OCI-LY1 (cell line): ENCODE data around the gene WNT7B.

Experiments
- H2AFZ ChIP-seq: fragments of 200-600 bp; sonication (generic), shearing (Covaris generic); 2 replicates; pipeline ENCODE4 v1.6.0; 2014; ENCODE audit warnings: antibody characterized with exemption, mild to moderate bottlenecking, low read length
- H3F3A ChIP-seq: fragments of 200-600 bp; sonication (generic), shearing (Covaris generic); 2 replicates; pipeline ENCODE4 v1.6.0; 2014; ENCODE audit warnings: mild to moderate bottlenecking, antibody characterized with exemption, low read length, moderate library complexity; ENCODE audit not compliant: insufficient read depth
- H3K27ac ChIP-seq: fragments of 200-600 bp; sonication (generic); 2 replicates; pipeline ENCODE4 v1.5.1; 2014; ENCODE audit warnings: low read length, mixed run types, mild to moderate bottlenecking, low read depth; ENCODE audit not compliant: poor library complexity, severe bottlenecking
- H3K27me3 ChIP-seq: fragments of 200-600 bp; sonication (generic); 2 replicates; pipeline ENCODE4 v1.6.0; 2014; ENCODE audit warnings: antibody characterized with exemption, mild to moderate bottlenecking, low read length, moderate library complexity; ENCODE audit not compliant: insufficient read depth
- H3K36me3 ChIP-seq: fragments of 200-600 bp; sonication (generic); 2 replicates; pipeline ENCODE4 v1.6.1; 2014; ENCODE audit warnings: mild to moderate bottlenecking, antibody characterized with exemption, low read length, moderate library complexity, mixed read lengths; ENCODE audit not compliant: insufficient read depth
- H3K4me1 ChIP-seq: fragments of 200-600 bp; sonication (generic); 2 replicates; pipeline ENCODE4 v1.5.1; 2014; ENCODE audit warnings: mild to moderate bottlenecking, low read length, moderate library complexity; ENCODE audit not compliant: insufficient read depth, severe bottlenecking
- H3K4me2 ChIP-seq: fragments of 200-600 bp; sonication (generic), shearing (Covaris generic); 2 replicates; pipeline ENCODE4 v1.6.1; 2014; ENCODE audit warnings: low read length
- H3K4me3 ChIP-seq: fragments of 200-600 bp; sonication (generic); 2 replicates; pipeline ENCODE4 v1.5.1; 2014; ENCODE audit warnings: low read length, low read depth, mild to moderate bottlenecking, mixed read lengths; ENCODE audit not compliant: poor library complexity, severe bottlenecking
- H3K79me2 ChIP-seq: fragments of 200-600 bp; shearing (Covaris generic); 2 replicates; pipeline ENCODE4 v1.6.1; 2016; ENCODE audit warnings: mixed run types, low read length, mixed read lengths; ENCODE audit not compliant: insufficient read depth
- H3K9ac ChIP-seq: fragments of 200-600 bp; sonication (generic), shearing (Covaris generic); 2 replicates; pipeline ENCODE4 v1.6.1; 2014; ENCODE audit warnings: mild to moderate bottlenecking, low read length, mixed read lengths
- H3K9me2 ChIP-seq: fragments of 200-600 bp; sonication (generic), shearing (Covaris generic); 2 replicates; pipeline ENCODE4 v1.6.1; 2014; ENCODE audit warnings: low read depth, mild to moderate bottlenecking, low read length, mixed read lengths
- H3K9me3 ChIP-seq: fragments of 200-600 bp; shearing (Covaris generic); 2 replicates; pipeline ENCODE4 v1.6.1; 2014; ENCODE audit warnings: low read length, mixed read lengths
- H4K20me1 ChIP-seq: fragments of 200-600 bp; sonication (generic), shearing (Covaris generic); 2 replicates; pipeline ENCODE4 v1.6.0; 2016; ENCODE audit warnings: mild to moderate bottlenecking, low read length; ENCODE audit not compliant: insufficient read depth
- EZH2 ChIP-seq: fragments of 200-600 bp; sonication (generic), shearing (Covaris generic); IDR thresholded peaks from 2 replicates; pipeline ENCODE4 v1.8.0; 2017; ENCODE audit warnings: borderline replicate concordance, mixed run types, mild to moderate bottlenecking, antibody characterized with exemption, low read length, moderate library complexity, mixed read lengths
- TF ChIP-seq, protein P1 (sequence below): fragments of 200-600 bp; sonication (generic), shearing (Covaris generic); IDR thresholded peaks from 2 replicates; pipeline ENCODE4 v1.5.1; 2017; ENCODE audit warnings: mild to moderate bottlenecking, antibody characterized with exemption, low read length, moderate library complexity, mixed read lengths

Gene WNT7B

DNA sequence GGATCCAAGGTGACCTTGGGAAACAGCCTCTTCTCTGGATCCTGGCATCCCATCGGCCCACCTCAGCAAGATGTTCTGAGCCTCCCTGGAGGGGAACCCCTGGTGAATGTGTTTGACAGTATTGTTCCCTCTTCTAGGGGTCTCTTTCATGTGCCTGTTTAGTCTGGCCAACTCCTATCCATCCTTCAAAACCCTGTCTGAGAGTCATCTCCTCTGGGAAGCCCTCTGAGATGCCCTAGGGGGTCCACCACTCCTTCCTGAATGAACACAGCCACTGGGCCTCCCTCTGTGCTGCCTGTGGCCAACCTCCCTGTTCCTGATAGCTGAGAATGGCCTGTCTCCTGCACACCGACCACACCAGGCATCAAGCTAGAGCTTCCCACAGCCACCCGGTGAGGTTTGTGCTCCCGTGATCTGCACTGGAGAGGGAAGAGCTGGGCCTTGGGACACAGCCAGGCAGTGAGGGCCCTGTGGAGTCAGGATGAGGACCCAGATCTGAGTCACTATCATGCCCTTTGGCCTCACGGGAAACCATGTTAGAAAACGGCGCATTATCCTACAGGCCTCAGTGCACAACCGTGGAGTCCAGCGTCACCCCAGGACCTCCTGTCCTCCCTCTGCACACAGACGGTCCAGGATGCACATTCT is 8.8 kb downstream of the WNT7B start:
- no peaks in the 10 kb centered on the region for H3K4me1 ChIP-seq
- H2AFZ ChIP-seq = no peak overlapping the region
- TF ChIP-seq EZH2 = no peak
- TF ChIP-seq, protein P1, sequence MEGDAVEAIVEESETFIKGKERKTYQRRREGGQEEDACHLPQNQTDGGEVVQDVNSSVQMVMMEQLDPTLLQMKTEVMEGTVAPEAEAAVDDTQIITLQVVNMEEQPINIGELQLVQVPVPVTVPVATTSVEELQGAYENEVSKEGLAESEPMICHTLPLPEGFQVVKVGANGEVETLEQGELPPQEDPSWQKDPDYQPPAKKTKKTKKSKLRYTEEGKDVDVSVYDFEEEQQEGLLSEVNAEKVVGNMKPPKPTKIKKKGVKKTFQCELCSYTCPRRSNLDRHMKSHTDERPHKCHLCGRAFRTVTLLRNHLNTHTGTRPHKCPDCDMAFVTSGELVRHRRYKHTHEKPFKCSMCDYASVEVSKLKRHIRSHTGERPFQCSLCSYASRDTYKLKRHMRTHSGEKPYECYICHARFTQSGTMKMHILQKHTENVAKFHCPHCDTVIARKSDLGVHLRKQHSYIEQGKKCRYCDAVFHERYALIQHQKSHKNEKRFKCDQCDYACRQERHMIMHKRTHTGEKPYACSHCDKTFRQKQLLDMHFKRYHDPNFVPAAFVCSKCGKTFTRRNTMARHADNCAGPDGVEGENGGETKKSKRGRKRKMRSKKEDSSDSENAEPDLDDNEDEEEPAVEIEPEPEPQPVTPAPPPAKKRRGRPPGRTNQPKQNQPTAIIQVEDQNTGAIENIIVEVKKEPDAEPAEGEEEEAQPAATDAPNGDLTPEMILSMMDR = no peak
- H3K27ac ChIP-seq = no peak overlapping the region
- no peak overlapping the region for H3K4me3 ChIP-seq
- H3K79me2 ChIP-seq = no peaks in the 10 kb centered on the region
- H4K20me1 ChIP-seq = no peaks in the 10 kb centered on the region
- H3K36me3 ChIP-seq = no peaks in the 10 kb centered on the region
- no peak overlapping the region for H3K4me2 ChIP-seq
- no peak overlapping the region for H3K9ac ChIP-seq
- no peaks in the 10 kb centered on the region for H3K9me2 ChIP-seq
- no peaks in the 10 kb centered on the region for H3F3A ChIP-seq
- H3K9me3 ChIP-seq = no peaks in the 10 kb centered on the region
- H3K27me3 ChIP-seq = peaks cover 4% of the 10 kb centered on the region; the same call in 1 of the 2 replicates

DNA sequence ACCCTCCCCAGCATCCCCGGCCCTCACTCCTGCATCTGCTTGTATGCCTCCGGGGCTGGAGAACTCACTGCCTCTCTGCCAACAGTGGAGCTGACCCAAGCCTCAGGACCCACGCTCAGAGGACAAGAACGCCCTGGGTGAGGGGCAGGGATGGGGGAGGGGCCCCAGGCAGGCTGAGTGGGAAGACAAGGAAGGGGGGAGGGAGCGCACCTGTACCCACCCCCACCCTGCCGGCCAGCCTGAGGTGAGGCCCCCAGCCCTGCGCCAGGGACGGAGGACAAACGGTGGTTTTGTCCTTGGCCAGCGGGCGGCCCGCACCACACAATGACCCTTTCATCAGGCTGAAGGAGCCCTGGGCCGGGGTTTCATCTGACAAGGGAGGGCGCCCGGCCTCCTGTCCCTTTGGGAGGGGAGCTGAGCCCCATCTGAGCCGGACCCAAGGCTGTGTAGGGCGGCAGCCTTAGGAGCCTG is 10.0 kb downstream of the WNT7B start:
- no peaks in the 10 kb centered on the region for H3K9me3 ChIP-seq
- H3F3A ChIP-seq = no peaks in the 10 kb centered on the region
- H4K20me1 ChIP-seq = no peaks in the 10 kb centered on the region
- H3K9me2 ChIP-seq = no peaks in the 10 kb centered on the region
- H2AFZ ChIP-seq = no peak overlapping the region
- H3K36me3 ChIP-seq = no peaks in the 10 kb centered on the region
- no peaks in the 10 kb centered on the region for H3K4me1 ChIP-seq
- no peak overlapping the region for H3K27ac ChIP-seq
- H3K9ac ChIP-seq = no peak overlapping the region
- H3K4me3 ChIP-seq = no peak overlapping the region
- no peaks in the 10 kb centered on the region for H3K79me2 ChIP-seq
- H3K4me2 ChIP-seq = no peak overlapping the region
- TF ChIP-seq, protein P1 = no peak
- no peak for TF ChIP-seq EZH2
- peaks cover 7% of the 10 kb centered on the region; the same call in 1 of the 2 replicates for H3K27me3 ChIP-seq

- no peaks in the 10 kb centered on the region for H3K36me3 ChIP-seq
- no peak overlapping the region for H2AFZ ChIP-seq
- no peak overlapping the region for H3K9ac ChIP-seq
- no peaks in the 10 kb centered on the region for H4K20me1 ChIP-seq
- TF ChIP-seq EZH2 = no peak
- TF ChIP-seq, protein P1 = no peak
- no peaks in the 10 kb centered on the region for H3F3A ChIP-seq
- no peaks in the 10 kb centered on the region for H3K9me3 ChIP-seq
- no peak overlapping the region for H3K27ac ChIP-seq
- H3K79me2 ChIP-seq = no peaks in the 10 kb centered on the region
- no peak overlapping the region for H3K4me2 ChIP-seq
- H3K27me3 ChIP-seq = peaks cover 7% of the 10 kb centered on the region; the same call in 1 of the 2 replicates
- no peaks in the 10 kb centered on the region for H3K9me2 ChIP-seq
- H3K4me1 ChIP-seq = no peaks in the 10 kb centered on the region
- H3K4me3 ChIP-seq = no peak overlapping the region
These were observed 10.6 kb downstream of the WNT7B start for GRCh38 chr22:45966320-45966894.
